HUDEP-2 (cell line): ENCODE results near the gene MGMT.

ENCODE experiments used
- DNase-seq, 76 experiments: peaks; one replicate each; lab custom pipeline; 2025; ENCODE audit not compliant: unreplicated experiment in 76 of 76; lab: John Stamatoyannopoulos, UW

Gene MGMT

GRCh38 chr10:129516846-129517679, 50.0 kb downstream of the MGMT start:
- DNase-seq, result no peak

- no peak for DNase-seq
Measured at GRCh38 chr10:129517680-129518057, 50.6 kb downstream of the MGMT start.

- DNase-seq, result no peak
Measured at GRCh38 chr10:129518793-129519192, 51.8 kb downstream of the MGMT start.

GRCh38 chr10:129520440-129521080, 53.5 kb downstream of the MGMT start:
- no peak for DNase-seq

- DNase-seq, result no peak
Measured at GRCh38 chr10:129521161-129522025, 54.4 kb downstream of the MGMT start.

GRCh38 chr10:129522041-129522585, 55.1 kb downstream of the MGMT start:
- no peak for DNase-seq

- DNase-seq, result no peak
Measured at GRCh38 chr10:129523031-129523722, 56.1 kb downstream of the MGMT start.

GRCh38 chr10:129523723-129524316, 56.8 kb downstream of the MGMT start:
- no peak for DNase-seq

GRCh38 chr10:129524936-129525335, 57.9 kb downstream of the MGMT start:
- no peak for DNase-seq

GRCh38 chr10:129525401-129525801, 58.4 kb downstream of the MGMT start:
- no peak for DNase-seq

GRCh38 chr10:129526943-129527342, 59.9 kb downstream of the MGMT start:
- DNase-seq, result no peak

GRCh38 chr10:129528376-129528978, 61.4 kb downstream of the MGMT start:
- no peak for DNase-seq

- DNase-seq, result no peak
Measured at GRCh38 chr10:129530581-129530980, 63.5 kb downstream of the MGMT start.

GRCh38 chr10:129531195-129531968, 64.3 kb downstream of the MGMT start:
- DNase-seq, result no peak

- no peak for DNase-seq
Measured at GRCh38 chr10:129531969-129532660, 65.1 kb downstream of the MGMT start.

GRCh38 chr10:129532838-129533237, 65.8 kb downstream of the MGMT start:
- no peak for DNase-seq

GRCh38 chr10:129533281-129533680, 66.2 kb downstream of the MGMT start:
- no peak for DNase-seq

GRCh38 chr10:129534826-129535225, 67.8 kb downstream of the MGMT start:
- no peak for DNase-seq
